Spleen (tissue), 11 donors: Measurements from ENCODE around the gene MCOLN2. TPM values are rescaled to one million over a fixed set of nuclear protein-coding genes. Genes with fewer than 3 reads are reported as not detected.

ENCODE experiments used
- DNase-seq: peaks from one replicate; pipeline ENCODE4 v3.0.0-alpha.2; 2020
- H3K27ac ChIP-seq, 8 donors: fragments of 200-600 bp; sonication (generic) in 7 of 8; 1 replicate in 4 of 8; 2 replicates in 4 of 8; pipeline versions ENCODE4 v1.5.0 to v1.8.0; 2016 to 2021; ENCODE audit warnings: inconsistent platforms in 4 of 8, mild to moderate bottlenecking in 4 of 8, moderate library complexity in 1 of 8
- H3K27me3 ChIP-seq, 7 donors: fragments of 200-600 bp; sonication (generic) in 6 of 7; replicated peaks in 1 of 7; 1 replicate in 4 of 7; 2 replicates in 3 of 7; pipeline versions ENCODE4 v1.5.0 to v1.8.0; 2016 to 2021; ENCODE audit warnings: inconsistent platforms in 3 of 7, mild to moderate bottlenecking in 1 of 7
- H3K36me3 ChIP-seq, 6 donors: fragments of 200-600 bp; sonication (generic) in 5 of 6; 1 replicate in 4 of 6; 2 replicates in 2 of 6; pipeline versions ENCODE4 v1.5.0 to v1.8.0; 2016 to 2021; ENCODE audit warnings: inconsistent platforms in 2 of 6
- H3K4me1 ChIP-seq, 6 donors: fragments of 200-600 bp; sonication (generic) in 5 of 6; 1 replicate in 3 of 6; 2 replicates in 3 of 6; pipeline versions ENCODE4 v1.5.0 to v1.8.0; 2016 to 2021; ENCODE audit warnings: inconsistent platforms in 3 of 6
- H3K4me3 ChIP-seq, 8 donors: fragments of 200-600 bp; sonication (generic) in 7 of 8; 1 replicate in 4 of 8; 2 replicates in 4 of 8; pipeline versions ENCODE4 v1.5.0 to v1.8.0; 2016 to 2021; ENCODE audit warnings: inconsistent platforms in 4 of 8, mild to moderate bottlenecking in 4 of 8, moderate library complexity in 2 of 8
- H3K9me3 ChIP-seq, 8 donors: fragments of 200-600 bp; sonication (generic) in 7 of 8; 1 replicate in 4 of 8; 2 replicates in 4 of 8; pipeline versions ENCODE4 v1.5.0 to v1.8.0; 2016 to 2021; ENCODE audit warnings: inconsistent platforms in 4 of 8
- POLR2A ChIP-seq, 3 donors: fragments of 450-650 bp; IDR thresholded peaks; one replicate each; pipeline ENCODE4 v1.5.1; 2017; ENCODE audit warnings: antibody characterized with exemption in 3 of 3, mild to moderate bottlenecking in 1 of 3
- POLR2AphosphoS5 ChIP-seq, 3 donors: sonication (generic); formaldehyde crosslinking; IDR thresholded peaks; one replicate each; pipeline ENCODE4 v1.5.1; 2017; ENCODE audit warnings: antibody characterized with exemption in 3 of 3
- WGBS, 5 donors: extraction: QIAGEN DNeasy Blood & Tissue Kit in 3 of 5; methylation state at CpG; one replicate each; pipeline versions ENCODE4 v1.1.5 to v1.1.7; 2013 to 2018; 5-methylcytosine and 5-hydroxymethylcytosine counted together
- intact Hi-C: fragments of 100-400 bp; cut with DNase I; formaldehyde crosslinking; loops from one replicate; pipeline ENCODE4 v1.15.0; 2023; ENCODE audit warnings: low total_unique reads
- polyA plus RNA-seq, 3 donors: library from polyadenylated mRNA; stranded (reverse); fragments of 200-250 nt; gene quantifications; one replicate each; pipeline ENCODE4 v1.2.1, GENCODE V29; 2013
- total RNA-seq, 7 donors: library from RNA; depleted of rRNA in 3 of 7; stranded (reverse); fragments of >200 nt in 3 of 7; fragmentation: NEBNext Ultra II Directional in 4 of 7; extraction: Animal tissue kit (Norgen Biotek cat#: 25700) in 4 of 7; gene quantifications; one replicate each; pipeline versions ENCODE4 v1.1.0 to v1.2.1, GENCODE V29; 2016 to 2021
- TF ChIP-seq, protein P1 (sequence below), 11 experiments: fragments of 200-600 bp in 7 of 11; fragments of 450-650 bp in 4 of 11; sonication (generic) in 4 of 11; IDR thresholded peaks in 8 of 11; conservative IDR thresholded peaks in 3 of 11; 1 replicate in 7 of 11; 2 replicates in 4 of 11; pipeline versions ENCODE4 v1.4.0 to v1.8.0; 2016 to 2021; ENCODE audit warnings: antibody characterized with exemption in 11 of 11, inconsistent platforms in 4 of 11, mild to moderate bottlenecking in 1 of 11
- donor health status: healthy with polysubstance abuse.
- donor health status: DM: no; HTN: no; CAD: no; lungs with moderate emphysema.
- donor health status: DM: no; HTN: no; CAD: no.
- donor health status: Bipolar disorder and iron deficiency.
- donor health status: healthy.
- donor health status: DM: no; HTN: no; CAD: no.
- donor health status: DM: yes; HTN: yes; CAD: no.

The MCOLN2 gene
- total and polyA plus RNA-seq, 10 donors = 13.1 to 32.8 (median 16.9) TPM

DNA sequence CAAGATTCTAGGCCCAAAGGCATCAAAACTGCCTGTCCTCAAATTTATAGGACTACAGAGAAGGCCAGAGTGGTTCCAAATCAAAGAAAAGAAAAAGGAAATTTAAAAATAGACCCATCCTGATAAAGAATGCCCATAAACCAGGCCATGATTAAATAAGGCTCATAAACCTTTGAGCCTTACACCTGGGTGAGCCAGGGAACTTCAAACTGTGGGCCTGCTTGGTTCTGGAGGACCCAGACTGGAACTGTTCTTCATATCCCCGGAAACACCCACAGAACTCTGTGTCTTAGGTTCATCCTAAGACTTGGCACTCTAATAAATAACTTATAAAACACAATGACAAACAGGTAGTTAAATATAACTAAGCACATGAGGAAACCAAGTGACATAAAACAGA is 28.8 kb downstream of the MCOLN2 start:
- Histone ChIP-seq H3K4me1 (peaks cover 0 to 17% (median 12%) of the 10 kb centered on the region in 6 donors), H3K36me3 (peaks cover 0 to 14% (median 0%) of the 10 kb centered on the region in 6 donors), H3K27ac (no peak overlapping the region), H3K27me3 (no peaks in the 10 kb centered on the region), H3K4me3 (no peak overlapping the region), H3K9me3 (no peaks in the 10 kb centered on the region)
- DNase-seq = no peak
- TF ChIP-seq POLR2A (IDR thresholded peaks at IDR 0.05) (no peak), POLR2AphosphoS5 (IDR thresholded peaks at IDR 0.05) (no peak)
- TF ChIP-seq, protein P1, sequence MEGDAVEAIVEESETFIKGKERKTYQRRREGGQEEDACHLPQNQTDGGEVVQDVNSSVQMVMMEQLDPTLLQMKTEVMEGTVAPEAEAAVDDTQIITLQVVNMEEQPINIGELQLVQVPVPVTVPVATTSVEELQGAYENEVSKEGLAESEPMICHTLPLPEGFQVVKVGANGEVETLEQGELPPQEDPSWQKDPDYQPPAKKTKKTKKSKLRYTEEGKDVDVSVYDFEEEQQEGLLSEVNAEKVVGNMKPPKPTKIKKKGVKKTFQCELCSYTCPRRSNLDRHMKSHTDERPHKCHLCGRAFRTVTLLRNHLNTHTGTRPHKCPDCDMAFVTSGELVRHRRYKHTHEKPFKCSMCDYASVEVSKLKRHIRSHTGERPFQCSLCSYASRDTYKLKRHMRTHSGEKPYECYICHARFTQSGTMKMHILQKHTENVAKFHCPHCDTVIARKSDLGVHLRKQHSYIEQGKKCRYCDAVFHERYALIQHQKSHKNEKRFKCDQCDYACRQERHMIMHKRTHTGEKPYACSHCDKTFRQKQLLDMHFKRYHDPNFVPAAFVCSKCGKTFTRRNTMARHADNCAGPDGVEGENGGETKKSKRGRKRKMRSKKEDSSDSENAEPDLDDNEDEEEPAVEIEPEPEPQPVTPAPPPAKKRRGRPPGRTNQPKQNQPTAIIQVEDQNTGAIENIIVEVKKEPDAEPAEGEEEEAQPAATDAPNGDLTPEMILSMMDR (IDR thresholded peaks at IDR 0.05 in 8 of 11, conservative IDR thresholded peaks at IDR 0.05 in 3 of 11) = no peak
- intact Hi-C loops = no loop called here
- 91 to 98% (median 96%) methylated on average over 1 of the region's 1 CpG for WGBS, 5 donors

DNA sequence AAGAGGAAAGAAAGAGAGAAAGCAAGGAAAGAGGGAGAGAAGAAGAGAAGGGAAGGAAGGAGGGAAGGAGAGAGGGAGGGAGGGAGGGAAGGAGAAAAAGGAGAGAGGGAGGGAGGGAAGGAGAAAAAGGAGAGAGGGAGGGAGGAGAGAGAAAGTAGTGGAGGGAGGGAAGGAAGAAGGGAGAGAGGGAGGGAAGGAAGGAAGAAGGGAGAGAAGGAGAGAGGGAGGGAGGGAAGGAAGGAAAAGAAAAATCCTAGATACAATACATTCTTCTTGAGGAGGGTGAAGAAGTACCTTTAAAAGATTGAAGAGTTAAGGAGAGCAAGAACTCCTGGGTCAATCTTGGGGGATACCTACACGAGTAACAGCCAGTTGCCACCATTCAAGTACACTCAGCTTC is 29.2 kb downstream of the MCOLN2 start:
- no peak for TF ChIP-seq POLR2A (IDR thresholded peaks at IDR 0.05)
- no peak for TF ChIP-seq POLR2AphosphoS5 (IDR thresholded peaks at IDR 0.05)
- TF ChIP-seq, protein P1 (IDR thresholded peaks at IDR 0.05 in 8 of 11, conservative IDR thresholded peaks at IDR 0.05 in 3 of 11) = no peak
- Histone ChIP-seq H3K27me3 (no peaks in the 10 kb centered on the region), H3K4me1 (peaks cover 0 to 13% (median 8%) of the 10 kb centered on the region in 6 donors), H3K9me3 (no peaks in the 10 kb centered on the region), H3K27ac (no peak overlapping the region), H3K36me3 (peaks cover 0 to 14% (median 0%) of the 10 kb centered on the region in 6 donors), H3K4me3 (no peak overlapping the region)
- 74 to 96% (median 85%) methylated on average over 1 of the region's 1 CpG for WGBS, 5 donors
- intact Hi-C loops = no loop called here
- DNase-seq = no peak

DNA sequence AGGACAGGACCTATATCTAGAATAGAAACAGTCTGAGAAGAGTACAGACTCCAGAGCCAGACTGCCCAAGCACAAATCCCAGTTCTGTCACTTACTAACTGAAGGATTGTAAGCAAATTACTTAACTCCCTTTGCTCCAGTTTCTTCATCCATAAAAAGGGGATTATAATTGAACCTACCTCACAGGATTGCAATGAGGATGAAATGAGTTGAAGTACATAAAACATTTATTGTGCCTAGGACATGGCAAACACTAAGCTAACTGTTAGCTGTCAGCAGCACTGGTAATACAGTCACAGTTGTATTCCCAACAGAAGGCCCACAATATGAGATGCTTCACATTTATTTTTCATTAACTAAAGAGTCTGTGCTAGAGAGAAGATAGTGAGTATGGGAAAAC is 33.9 kb downstream of the MCOLN2 start:
- no peak overlapping the region for H3K4me3 ChIP-seq

DNA sequence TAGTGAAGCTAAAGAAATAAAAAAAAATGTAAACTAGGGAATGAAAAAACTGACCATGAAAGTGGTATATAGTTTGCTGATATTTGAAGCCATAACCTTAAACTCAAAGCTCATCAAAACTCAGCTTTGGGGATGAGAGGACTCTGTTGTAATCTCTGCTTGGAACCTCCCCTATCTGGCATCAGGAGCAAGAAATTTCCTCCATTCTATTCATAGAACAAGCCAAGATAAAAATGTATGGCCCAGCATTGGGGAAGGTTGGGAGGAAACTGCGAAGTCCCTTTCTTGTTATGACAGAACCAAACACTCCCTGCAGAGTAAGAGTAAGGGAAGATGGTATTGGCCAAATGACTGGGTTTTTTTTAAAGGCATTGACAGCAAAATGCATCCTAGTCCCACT is 35.6 kb downstream of the MCOLN2 start:
- 58 to 89% (median 65%) methylated on average over 1 of the region's 1 CpG for WGBS, 5 donors
- H3K4me1 ChIP-seq = peaks cover 0 to 3% (median 0%) of the 10 kb centered on the region in 6 donors
- no peaks in the 10 kb centered on the region for H3K9me3 ChIP-seq
- peak overlapping the region in 1 of 8 donors; percentile 36 for H3K27ac ChIP-seq
- H3K36me3 ChIP-seq = peaks cover 0 to 29% (median 0%) of the 10 kb centered on the region in 6 donors
- intact Hi-C loops = no loop called here
- no peak for DNase-seq
- no peaks in the 10 kb centered on the region for H3K27me3 ChIP-seq
- no peak overlapping the region for H3K4me3 ChIP-seq
- TF ChIP-seq POLR2A (IDR thresholded peaks at IDR 0.05) = no peak
- TF ChIP-seq, protein P1 (IDR thresholded peaks at IDR 0.05 in 8 of 11, conservative IDR thresholded peaks at IDR 0.05 in 3 of 11) = no peak
- TF ChIP-seq POLR2AphosphoS5 (IDR thresholded peaks at IDR 0.05) = no peak

More for the DNA sequence above, 33.9 kb downstream of the MCOLN2 start:
- Histone ChIP-seq H3K36me3 (peaks cover 0 to 15% (median 0%) of the 10 kb centered on the region in 6 donors), H3K27ac (no peak overlapping the region), H3K9me3 (no peaks in the 10 kb centered on the region), H3K27me3 (no peaks in the 10 kb centered on the region), H3K4me1 (peaks cover 0 to 3% (median 0%) of the 10 kb centered on the region in 6 donors)
- TF ChIP-seq POLR2AphosphoS5 (IDR thresholded peaks at IDR 0.05) (no peak), POLR2A (IDR thresholded peaks at IDR 0.05) (no peak)
- TF ChIP-seq, protein P1 (IDR thresholded peaks at IDR 0.05 in 8 of 11, conservative IDR thresholded peaks at IDR 0.05 in 3 of 11) = no peak
- DNase-seq = no peak
- intact Hi-C loops = no loop called here
